A673 (cell line): ENCODE data around the gene OR13C8.

Experiments
- EZH2 ChIP-seq: fragments of 200-600 bp; sonication (generic); IDR thresholded peaks from 2 replicates; pipeline ENCODE4 v1.6.1; 2017; ENCODE audit warnings: borderline replicate concordance, low read depth, mild to moderate bottlenecking, mixed read lengths, antibody characterized with exemption, low read length; ENCODE audit not compliant: poor library complexity, severe bottlenecking
- TF ChIP-seq, protein P1 (sequence below): fragments of 300-800, 200-600 bp; sonication (generic); conservative IDR thresholded peaks from 2 replicates; pipeline ENCODE4 v1.5.1; 2017; ENCODE audit warnings: low read depth, mild to moderate bottlenecking, antibody characterized with exemption, low read length, moderate library complexity, mixed read lengths

DNA sequence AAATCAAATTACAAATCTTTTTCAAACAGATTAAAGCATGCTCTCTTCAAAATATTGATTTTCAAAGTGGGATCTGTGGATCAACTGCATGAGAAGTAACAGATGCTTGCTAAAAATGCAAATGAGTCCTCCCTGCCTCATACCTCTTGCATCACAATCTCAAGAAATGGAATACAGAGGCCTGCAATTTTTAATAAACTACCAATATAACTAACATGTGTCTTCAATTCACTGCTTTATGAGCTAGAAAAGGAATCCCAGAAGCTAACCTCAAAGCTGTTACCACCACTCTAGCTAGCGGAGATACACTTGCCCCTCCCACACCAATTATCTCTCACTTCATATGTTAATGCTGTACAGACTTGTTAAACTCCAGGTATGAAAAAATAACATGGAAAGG is 20.7 kb downstream of the OR13C8 start:
- TF ChIP-seq, protein P1, sequence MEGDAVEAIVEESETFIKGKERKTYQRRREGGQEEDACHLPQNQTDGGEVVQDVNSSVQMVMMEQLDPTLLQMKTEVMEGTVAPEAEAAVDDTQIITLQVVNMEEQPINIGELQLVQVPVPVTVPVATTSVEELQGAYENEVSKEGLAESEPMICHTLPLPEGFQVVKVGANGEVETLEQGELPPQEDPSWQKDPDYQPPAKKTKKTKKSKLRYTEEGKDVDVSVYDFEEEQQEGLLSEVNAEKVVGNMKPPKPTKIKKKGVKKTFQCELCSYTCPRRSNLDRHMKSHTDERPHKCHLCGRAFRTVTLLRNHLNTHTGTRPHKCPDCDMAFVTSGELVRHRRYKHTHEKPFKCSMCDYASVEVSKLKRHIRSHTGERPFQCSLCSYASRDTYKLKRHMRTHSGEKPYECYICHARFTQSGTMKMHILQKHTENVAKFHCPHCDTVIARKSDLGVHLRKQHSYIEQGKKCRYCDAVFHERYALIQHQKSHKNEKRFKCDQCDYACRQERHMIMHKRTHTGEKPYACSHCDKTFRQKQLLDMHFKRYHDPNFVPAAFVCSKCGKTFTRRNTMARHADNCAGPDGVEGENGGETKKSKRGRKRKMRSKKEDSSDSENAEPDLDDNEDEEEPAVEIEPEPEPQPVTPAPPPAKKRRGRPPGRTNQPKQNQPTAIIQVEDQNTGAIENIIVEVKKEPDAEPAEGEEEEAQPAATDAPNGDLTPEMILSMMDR, result no peak
- TF ChIP-seq EZH2, result no peak
